Measurements from ENCODE around the gene SLC43A1. TPM values are rescaled to one million over a fixed set of nuclear protein-coding genes. Genes with fewer than 3 reads are reported as not detected.
"Not testable (repeated sequence)": the region's sequence is repeated elsewhere in the genome, so short reads cannot be mapped to it uniquely, and the experiment has no call there.

The SLC43A1 gene
- total RNA-seq, 1 donor from 2014 or later: 5.2 TPM

DNA sequence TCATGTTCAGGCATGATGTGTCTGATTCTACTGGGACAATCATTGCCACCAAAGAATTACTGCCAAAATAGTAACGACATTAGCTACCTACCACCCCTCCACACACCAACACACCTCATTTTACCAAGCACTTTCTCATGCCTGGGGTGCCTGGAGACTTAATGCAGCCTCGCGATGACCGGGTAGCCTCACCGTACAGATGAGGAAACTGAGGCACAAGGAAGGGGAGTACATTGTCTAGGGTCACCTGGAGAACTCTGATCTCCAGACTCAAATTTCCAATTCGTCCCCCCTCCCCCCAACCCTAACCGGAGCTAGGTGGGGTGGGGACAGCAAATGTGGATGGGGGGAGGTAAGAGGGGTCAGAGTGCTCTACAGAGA is 57.9 kb downstream of the SLC43A1 start:
- no peaks in the 10 kb centered on the region for H3K36me3 Mint-ChIP-seq (ENCODE audit: unreplicated experiment)
- peaks cover 22% of the 10 kb centered on the region for H3K27me3 Mint-ChIP-seq (ENCODE audit: unreplicated experiment)

DNA sequence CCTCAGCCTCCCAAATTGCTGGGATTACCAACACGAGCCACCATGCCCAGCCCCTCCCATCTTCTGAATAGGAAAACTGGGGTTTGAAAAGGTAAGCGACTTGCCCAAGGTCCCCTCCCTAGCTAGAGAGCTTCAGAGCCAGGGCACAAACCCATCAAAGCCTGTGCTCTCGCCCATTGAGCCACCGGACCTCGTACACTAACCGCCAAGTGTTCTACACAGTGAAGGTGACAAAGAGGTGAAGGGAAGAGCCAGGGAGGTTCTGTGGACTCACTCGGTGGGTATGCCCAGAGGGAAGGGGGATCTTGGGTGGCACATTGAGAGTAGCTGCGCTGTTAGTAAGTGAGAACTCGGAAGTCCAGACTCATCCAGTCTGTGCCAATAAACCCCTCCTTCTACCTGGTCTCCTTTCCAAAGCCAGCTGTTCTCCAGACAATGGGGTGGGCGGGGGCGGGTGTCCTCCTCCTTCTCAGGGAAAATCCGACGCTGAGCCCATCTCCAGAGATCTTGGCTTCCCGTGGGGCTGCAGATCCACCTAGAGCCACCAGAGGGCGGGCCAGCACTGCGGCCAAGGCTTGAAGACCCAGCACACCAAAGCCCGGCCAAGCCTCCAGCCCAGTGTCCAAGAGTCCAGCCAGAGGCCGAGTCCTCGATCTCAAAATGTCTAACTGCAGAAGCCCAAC is 58.4 kb downstream of the SLC43A1 start:
- Mint-ChIP-seq H3K36me3 (ENCODE audit: unreplicated experiment) (no peaks in the 10 kb centered on the region), H3K9me3 (ENCODE audit: unreplicated experiment) (peaks cover 14% of the 10 kb centered on the region), H3K27me3 (ENCODE audit: unreplicated experiment) (peaks cover 22% of the 10 kb centered on the region), H3K27ac (ENCODE audit: unreplicated experiment) (peak overlapping the region; percentile 46), H3K4me1 (ENCODE audit: low read depth, unreplicated experiment) (peaks cover 7% of the 10 kb centered on the region), H3K4me3 (ENCODE audit: unreplicated experiment) (peak overlapping the region; percentile 56)
- DNase-seq: peak; percentile 93
- TF ChIP-seq, protein P1, sequence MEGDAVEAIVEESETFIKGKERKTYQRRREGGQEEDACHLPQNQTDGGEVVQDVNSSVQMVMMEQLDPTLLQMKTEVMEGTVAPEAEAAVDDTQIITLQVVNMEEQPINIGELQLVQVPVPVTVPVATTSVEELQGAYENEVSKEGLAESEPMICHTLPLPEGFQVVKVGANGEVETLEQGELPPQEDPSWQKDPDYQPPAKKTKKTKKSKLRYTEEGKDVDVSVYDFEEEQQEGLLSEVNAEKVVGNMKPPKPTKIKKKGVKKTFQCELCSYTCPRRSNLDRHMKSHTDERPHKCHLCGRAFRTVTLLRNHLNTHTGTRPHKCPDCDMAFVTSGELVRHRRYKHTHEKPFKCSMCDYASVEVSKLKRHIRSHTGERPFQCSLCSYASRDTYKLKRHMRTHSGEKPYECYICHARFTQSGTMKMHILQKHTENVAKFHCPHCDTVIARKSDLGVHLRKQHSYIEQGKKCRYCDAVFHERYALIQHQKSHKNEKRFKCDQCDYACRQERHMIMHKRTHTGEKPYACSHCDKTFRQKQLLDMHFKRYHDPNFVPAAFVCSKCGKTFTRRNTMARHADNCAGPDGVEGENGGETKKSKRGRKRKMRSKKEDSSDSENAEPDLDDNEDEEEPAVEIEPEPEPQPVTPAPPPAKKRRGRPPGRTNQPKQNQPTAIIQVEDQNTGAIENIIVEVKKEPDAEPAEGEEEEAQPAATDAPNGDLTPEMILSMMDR (IDR thresholded peaks at IDR 0.05; ENCODE audit: partially characterized antibody, unreplicated experiment): peak; percentile 99

More for the DNA sequence above, 57.9 kb downstream of the SLC43A1 start:
- TF ChIP-seq, protein P1 (IDR thresholded peaks at IDR 0.05; ENCODE audit: partially characterized antibody, unreplicated experiment): peak; percentile 50
- peak overlapping the region; percentile 50 for H3K4me3 Mint-ChIP-seq (ENCODE audit: unreplicated experiment)
- DNase-seq: no peak
- H3K9me3 Mint-ChIP-seq (ENCODE audit: unreplicated experiment): peaks cover 17% of the 10 kb centered on the region
- peak overlapping the region; percentile 28 for H3K27ac Mint-ChIP-seq (ENCODE audit: unreplicated experiment)
- H3K4me1 Mint-ChIP-seq (ENCODE audit: low read depth, unreplicated experiment): peaks cover 10% of the 10 kb centered on the region

DNA sequence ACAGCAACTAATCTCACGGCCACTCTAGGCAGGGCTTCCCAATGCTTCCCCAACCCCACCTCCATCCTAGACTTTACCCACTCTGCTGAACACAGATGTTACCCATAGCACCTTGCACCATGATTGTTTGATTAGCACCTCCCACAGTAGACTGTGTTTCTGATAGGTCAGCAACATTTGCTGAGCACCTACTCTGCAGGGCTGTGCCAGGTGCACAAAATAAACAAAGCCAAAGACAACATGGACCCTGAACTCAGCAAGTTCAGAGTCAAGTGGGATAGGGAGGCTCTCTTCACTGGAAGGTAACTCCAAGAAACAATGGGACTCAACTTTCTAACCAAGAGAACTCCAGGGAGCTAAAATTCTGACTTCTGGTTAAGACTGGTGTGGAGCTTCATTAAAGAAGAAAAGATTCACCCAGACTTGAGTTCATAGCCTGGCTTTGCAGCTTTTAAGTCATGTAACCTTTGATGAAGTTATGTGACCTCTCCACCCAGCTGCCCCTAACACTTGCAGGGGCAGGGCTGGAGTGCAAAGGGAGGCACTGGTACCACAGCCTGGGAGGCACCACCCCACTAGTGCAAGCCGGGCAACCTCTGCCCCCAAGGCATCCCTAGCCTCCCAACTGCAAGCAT is 61.8 kb downstream of the SLC43A1 start:
- TF ChIP-seq, protein P1 (IDR thresholded peaks at IDR 0.05; ENCODE audit: partially characterized antibody, unreplicated experiment): no peak

DNA sequence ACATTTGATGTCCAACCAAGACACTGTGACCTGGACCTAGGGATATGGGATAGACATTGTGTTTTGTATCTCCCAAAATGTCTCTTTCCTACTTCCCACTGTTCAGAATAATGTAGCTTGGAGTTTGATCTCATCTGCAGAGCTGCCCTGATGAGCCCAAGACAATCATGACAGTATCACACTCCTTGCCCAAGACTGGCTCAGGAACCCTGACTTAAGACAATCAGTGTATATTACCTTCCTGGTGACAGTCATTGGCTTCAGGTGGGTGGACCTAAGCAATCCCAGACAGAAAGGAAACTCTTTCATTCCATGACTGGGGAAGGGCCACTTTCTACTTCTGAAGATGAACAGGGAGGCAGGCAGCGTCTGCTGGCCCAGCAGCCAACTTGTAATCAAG is 69.4 kb downstream of the SLC43A1 start:
- no peaks in the 10 kb centered on the region for H3K36me3 Mint-ChIP-seq (ENCODE audit: unreplicated experiment)
- TF ChIP-seq, protein P1 (IDR thresholded peaks at IDR 0.05; ENCODE audit: partially characterized antibody, unreplicated experiment): no peak
- H3K27ac Mint-ChIP-seq (ENCODE audit: unreplicated experiment): no peak overlapping the region
- peaks cover 5% of the 10 kb centered on the region for H3K9me3 Mint-ChIP-seq (ENCODE audit: unreplicated experiment)
- no peak for DNase-seq
- no peaks in the 10 kb centered on the region for H3K4me1 Mint-ChIP-seq (ENCODE audit: low read depth, unreplicated experiment)
- no peak overlapping the region for H3K4me3 Mint-ChIP-seq (ENCODE audit: unreplicated experiment)
- H3K27me3 Mint-ChIP-seq (ENCODE audit: unreplicated experiment): peaks cover 2% of the 10 kb centered on the region

More for the DNA sequence above, 61.8 kb downstream of the SLC43A1 start:
- peaks cover 11% of the 10 kb centered on the region for H3K27me3 Mint-ChIP-seq (ENCODE audit: unreplicated experiment)
- no peak overlapping the region for H3K4me3 Mint-ChIP-seq (ENCODE audit: unreplicated experiment)
- H3K27ac Mint-ChIP-seq (ENCODE audit: unreplicated experiment): no peak overlapping the region
- DNase-seq: no peak
- peaks cover 3% of the 10 kb centered on the region for H3K4me1 Mint-ChIP-seq (ENCODE audit: low read depth, unreplicated experiment)
- H3K36me3 Mint-ChIP-seq (ENCODE audit: unreplicated experiment): no peaks in the 10 kb centered on the region
- H3K9me3 Mint-ChIP-seq (ENCODE audit: unreplicated experiment): peaks cover 4% of the 10 kb centered on the region

DNA sequence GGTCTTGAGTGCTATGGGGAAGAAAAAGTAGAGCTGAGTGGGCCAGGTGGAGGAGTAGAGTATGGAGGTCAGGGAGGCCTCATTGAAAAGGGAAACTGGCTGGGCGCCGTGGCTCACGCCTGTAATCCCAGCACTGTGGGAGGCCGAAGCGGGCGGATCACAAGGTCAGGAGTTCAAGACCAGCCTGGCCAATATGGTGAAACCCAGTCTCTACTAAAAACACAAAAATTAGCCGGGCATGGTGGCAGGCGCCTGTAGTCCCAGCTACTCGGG is 70.4 kb downstream of the SLC43A1 start:
- H3K4me1 Mint-ChIP-seq (ENCODE audit: low read depth, unreplicated experiment); H3K27me3 Mint-ChIP-seq (ENCODE audit: unreplicated experiment); H3K27ac Mint-ChIP-seq (ENCODE audit: unreplicated experiment); H3K36me3 Mint-ChIP-seq (ENCODE audit: unreplicated experiment); H3K9me3 Mint-ChIP-seq (ENCODE audit: unreplicated experiment); DNase-seq; H3K4me3 Mint-ChIP-seq (ENCODE audit: unreplicated experiment): not testable (repeated sequence)

Measured in glutamatergic neuron (in vitro differentiated cells).